NCI-H2171 (cell line): ENCODE measurements around the gene MRPL47.

ENCODE experiments used
- DNase-seq: peaks from one replicate; lab custom pipeline; 2025; lab: John Stamatoyannopoulos, UW

The MRPL47 gene

DNA sequence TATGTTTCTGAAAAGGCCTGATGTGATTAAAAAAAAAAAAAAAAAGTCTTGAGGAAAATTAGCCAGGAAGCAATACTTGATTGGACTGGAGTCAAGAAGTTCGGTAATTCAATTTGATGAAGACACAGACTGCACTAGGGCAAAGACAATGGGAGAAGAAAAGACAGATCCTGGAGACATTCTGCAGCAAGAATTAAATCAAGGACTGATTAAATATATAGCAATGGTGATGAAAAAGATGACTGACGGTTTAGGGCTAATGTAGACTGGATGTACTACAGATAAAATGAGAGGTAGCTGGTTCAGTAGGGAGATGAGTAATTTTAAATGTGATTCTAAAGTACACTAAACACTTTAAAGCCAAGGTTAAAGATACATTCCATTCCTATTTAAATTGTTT, 13.8 kb downstream of the MRPL47 start:
- DNase-seq = no peak

DNA sequence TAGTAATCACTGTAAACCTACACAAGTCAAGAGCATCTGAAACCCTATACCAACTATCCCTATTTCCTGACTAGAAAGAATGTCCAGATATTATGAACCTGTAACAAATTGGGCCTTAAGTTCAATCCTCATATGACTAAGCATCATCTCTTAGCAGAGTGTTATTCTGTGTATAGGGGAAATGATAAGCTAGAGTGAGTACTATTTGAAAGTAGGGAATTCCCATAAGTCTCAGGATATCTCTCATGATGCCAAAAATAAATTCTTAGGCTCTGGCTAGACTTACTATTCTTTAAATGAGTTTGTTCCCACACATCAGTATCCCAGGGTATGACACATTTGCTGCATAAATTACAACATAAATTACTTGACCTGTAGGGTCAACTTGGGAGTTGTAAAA, 15.3 kb downstream of the MRPL47 start:
- DNase-seq = no peak

DNA sequence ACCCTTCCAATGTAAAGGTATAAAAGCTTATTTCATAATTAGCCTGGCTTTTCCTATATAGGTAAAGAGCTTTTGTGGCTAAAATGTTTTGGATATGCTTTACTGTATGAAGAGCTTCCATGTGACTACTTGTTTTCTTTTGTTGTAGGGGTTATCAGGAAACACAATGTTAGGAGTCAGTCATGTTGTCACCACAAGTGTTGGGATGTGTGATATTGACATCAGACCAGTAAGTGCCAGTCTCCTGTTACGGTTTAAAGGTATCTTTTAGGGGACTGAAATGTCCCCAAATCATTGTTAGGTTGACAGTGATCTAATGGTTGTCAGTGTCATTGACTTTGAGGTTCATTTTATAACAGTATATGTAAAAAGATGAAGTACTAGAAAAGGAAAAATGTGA, 23.4 kb downstream of the MRPL47 start:
- no peak for DNase-seq

DNA sequence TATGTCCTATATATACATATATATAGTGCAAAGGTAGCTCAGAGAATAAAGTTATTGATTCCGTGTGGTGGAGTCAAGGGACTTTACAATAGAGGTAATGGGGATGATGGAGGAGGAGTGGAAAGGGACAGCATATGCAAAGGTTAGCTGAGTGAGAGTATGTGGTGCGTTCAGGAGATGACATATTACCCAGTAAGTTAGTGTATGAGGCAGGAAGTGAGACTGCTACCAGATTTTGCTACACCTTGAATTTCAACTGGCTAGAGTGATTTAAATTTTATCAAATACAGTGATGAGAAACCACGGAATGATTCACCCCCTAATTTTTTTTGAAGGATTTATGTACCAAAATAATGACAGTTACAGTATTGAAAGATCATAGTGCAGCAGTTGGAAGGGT, 38.9 kb downstream of the MRPL47 start:
- no peak for DNase-seq

DNA sequence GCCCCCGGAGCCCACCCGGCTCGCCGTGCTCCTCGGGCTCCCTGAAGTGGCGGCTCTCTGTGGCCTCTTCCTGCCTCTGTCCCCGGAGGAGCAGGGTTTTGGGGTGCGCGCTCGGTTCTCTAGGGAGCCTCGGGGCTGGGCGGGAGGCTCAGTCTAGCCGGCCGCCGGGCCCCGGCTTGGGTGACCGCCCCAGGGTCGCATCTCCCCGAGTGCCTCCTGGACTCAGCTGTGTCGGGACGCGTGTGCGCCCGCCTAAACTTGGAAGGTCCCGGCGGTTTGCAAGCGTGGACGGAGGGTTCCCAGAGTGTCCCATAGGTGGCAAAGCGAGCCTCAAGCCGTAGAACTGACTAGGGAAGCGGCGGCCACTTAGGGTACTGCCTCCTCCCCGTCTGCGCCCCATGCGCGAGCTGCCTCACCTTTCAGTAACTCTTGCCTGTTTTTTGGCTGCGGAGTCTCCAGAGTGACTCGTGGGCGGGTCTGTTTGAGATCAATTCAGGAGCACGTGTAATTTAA, 41.1 kb downstream of the MRPL47 start:
- DNase-seq = peak; percentile 57

DNA sequence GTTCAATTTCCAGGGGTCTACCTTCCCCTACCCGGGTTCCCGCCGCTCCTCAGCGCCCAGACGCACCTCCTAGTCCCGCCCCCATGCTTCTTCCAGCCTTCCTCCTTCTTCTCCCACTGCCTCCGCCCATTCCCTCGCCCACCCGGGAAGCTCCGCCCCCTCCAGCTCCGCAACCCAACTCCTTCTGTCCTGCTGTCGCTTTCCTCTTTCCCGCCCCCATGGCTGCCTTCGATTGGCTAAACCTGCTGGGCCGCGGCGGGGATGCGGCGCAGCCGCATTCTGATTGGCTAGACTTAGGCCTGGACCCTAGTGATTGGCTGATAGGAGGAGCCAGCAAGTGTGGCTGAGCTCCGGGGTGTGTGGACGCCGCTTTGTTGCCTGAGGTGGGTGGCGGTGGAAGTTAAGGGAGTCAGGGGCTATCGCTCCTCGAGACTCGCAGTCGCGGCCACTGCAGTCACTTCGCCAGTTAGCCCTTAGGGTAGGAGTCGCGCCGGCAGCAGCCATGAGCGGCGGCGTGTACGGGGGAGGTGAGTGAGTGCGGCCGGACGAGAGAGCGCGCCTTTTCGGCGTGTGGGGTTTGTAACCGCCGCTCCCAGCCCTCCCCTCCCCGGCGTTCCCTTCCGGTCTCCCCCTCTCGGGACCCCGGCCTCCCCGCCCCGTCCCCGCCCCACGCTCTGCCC, 41.7 kb downstream of the MRPL47 start, which contains the start of gene ACTL6A:
Gene ACTL6A (plus strand): TSS at position 336 of the 680 bp plus-strand sequence. CDS start 167 bp downstream, at position 503.
- DNase-seq = peak; percentile 98

DNA sequence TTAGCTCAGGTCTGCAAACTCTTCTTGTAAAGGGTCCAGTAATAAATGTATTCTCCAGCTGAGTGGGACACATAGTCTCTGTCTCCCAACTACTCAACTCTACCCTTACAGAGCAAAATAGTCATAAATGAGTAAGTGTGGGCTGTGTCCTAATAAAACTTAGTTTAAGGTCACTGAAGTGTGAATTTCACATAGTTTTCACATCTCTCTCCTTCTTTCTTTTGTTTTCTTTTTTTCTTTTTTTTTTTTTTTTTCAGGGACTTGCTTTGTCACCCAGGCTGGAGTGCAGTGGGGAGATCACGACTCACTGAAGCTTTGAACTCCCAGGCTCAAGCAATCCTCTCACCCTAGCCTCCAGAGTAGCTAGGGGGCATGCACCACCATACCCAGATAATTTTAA, 43.6 kb downstream of the MRPL47 start:
- DNase-seq = no peak

DNA sequence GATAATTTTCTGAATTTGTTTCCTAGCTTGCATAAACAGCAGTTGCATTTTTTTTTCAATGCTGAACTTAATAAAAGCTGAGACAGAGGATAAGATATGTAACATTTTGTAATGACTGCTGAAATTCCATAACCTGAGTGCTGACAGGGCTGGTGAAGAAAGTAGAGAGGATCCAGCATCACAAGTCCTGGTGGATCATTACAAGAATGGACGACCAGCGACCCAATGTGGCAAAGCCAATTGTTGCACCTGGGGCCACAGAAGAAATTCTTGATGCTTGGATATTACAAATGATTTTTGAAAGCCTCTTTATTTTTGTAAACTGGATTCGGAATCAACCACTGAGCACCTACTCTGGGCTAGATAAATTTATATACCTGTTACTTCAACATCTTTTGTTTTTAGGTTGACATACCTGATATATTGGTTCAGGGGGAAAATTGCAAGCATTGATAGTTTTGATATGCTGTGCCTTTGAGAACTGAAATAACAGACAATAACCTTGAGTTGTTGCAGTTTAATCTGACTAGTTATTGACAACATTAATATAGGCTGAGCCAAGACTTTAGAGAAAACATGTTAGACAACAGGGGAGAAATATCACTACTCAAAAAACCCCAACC, 45.6 kb downstream of the MRPL47 start:
- DNase-seq = peak; percentile 39

DNA sequence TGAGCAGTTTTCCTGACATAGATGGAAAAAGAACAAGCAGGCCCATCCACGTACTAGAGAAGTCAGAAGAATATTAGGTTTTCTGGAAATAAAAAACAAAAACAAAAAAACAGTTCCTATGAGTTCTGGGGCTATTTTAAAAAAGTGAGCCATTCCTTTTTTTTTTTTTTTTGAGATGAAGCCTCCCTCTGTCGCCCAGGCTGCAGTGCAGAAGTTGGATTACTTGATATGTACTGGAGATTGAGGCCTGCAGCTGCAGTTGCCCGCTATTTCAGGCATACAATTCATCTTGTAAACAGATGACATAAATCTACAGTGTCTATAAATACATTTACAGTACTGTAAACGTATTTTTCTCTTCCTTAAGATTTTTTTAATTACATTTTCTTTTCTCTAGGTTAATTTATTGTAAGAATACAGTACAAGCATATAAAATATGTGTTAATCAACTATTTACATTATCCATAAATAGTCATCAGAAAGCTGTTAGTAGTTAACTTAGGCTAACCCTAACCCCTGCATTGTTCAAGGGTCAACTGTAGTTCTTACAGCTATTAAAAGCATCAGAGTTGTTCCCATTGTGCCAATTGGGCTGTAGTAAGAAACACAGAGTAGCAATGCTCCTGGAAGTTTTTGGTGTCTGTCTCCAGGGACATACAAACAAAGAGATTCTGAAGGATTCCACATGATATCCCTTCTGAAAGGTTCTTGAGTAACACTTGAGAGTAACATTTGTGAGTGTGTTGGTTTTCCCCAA, 52.9 kb downstream of the MRPL47 start:
- no peak for DNase-seq

DNA sequence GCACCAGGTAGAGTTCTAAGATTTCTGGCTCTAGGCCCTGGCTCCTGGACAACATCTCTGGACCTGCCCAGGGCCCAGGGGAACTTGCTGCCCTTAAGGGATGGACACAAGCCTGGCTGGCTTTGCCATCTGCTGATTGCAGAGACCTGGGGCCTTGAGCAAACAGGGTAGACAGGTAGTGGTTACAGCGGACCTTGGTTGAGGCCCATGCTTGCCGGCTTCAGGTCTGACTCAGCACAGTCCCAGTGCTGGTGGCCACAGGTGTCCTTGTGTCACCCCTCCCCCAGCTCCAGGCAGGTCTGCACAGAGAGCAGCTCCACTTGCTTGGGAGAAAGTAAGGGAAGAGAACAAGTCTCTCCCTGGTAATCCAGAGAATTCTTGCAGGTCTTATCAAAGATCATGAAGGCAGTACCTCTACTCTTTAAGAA, 57.6 kb downstream of the MRPL47 start:
- DNase-seq = no peak

DNA sequence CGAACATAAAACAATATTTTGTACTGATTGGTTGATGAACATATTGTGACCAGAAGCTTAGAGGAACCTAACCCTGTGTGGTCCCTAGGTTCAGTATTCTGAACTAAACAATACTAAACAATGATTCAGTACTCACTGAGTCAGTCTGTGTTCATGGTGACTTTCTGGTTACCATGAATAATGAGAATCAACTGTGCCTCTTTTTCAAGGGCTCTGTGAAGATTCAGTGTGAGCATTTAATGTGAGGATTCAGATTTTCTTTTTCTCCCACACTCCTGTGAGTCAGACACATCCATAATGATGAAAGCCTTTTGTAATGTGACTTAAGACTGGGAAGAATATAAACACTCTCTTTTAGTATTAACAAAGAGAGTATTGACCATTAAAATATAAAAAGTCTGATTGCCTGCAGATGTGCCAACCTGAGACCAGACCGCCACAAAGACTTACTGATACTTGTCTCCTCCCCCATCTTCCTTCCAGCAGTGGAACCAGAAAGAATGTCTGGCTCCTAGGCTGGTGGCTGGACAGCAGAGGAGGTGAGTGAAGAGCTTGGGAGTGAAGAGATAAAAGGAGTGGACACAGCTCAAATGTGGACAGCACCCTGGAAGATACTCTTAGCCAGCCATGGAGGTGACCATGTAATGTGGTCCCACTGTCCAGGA, 59.3 kb downstream of the MRPL47 start:
- no peak for DNase-seq

DNA sequence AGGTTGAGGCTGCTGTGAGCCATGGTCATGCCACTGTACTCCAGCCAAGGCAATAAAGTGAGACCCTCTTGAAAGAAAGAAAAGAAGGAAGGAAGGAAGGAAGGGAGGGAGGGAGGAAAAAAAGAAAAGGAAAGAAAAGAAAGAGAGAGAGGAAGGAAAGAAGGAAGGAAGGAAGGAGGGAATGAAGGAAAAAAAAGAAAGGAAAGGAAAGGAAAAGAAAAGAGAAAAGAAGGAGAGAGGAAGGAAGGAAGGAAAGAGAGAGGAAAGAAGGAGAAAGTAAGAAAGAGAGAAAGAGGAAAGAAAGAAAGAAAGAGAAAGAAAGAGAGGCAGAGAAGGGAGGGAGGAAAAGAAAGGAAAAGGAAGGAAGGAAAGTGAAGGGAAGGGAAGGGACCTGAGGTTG, 62.1 kb downstream of the MRPL47 start:
- no peak for DNase-seq

DNA sequence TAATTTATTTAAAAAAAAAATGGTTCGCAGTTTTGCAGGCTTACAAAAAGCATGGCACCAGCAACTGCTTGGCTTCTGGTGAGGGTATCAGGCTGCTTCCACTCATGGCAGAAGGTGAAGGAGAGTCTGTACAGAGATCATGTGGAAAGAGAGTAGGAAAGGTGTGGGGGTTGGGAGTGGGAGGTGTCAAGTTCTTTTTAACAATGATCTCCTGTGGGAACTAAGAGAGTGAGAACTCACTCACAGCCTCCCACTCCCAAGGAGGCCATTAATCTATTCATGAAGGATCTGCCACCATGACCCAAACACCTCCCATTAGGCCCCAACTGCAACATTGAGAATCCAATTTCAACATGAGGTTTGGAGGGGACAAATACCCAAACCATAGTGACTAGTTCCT, 62.8 kb downstream of the MRPL47 start:
- DNase-seq = no peak

DNA sequence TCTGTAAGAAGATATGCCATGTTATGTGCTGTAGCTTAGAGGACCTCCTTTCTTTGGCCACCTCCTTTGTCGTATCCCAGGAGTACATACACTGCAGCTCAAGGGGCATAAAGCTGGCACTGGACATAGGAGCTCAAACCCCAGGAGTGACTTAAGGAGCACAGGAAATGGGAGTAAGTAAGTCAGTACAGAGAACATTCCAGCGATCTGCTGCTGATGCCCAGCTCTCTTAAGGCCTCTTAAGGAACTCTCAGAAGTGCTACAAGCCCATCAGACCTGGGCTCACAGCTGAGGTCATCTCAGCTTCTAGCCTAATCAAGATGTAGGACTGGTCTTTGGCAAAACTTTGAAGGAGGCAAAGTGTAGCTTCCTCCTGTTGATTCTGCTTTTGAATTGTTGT, 63.3 kb downstream of the MRPL47 start:
- DNase-seq = no peak
